ENCODE results near the gene SIVA1.

The SIVA1 gene

GRCh38 chr14:104735830-104736642 lies 16.9 kb upstream of the SIVA1 start:
- TF ChIP-seq, protein P1, sequence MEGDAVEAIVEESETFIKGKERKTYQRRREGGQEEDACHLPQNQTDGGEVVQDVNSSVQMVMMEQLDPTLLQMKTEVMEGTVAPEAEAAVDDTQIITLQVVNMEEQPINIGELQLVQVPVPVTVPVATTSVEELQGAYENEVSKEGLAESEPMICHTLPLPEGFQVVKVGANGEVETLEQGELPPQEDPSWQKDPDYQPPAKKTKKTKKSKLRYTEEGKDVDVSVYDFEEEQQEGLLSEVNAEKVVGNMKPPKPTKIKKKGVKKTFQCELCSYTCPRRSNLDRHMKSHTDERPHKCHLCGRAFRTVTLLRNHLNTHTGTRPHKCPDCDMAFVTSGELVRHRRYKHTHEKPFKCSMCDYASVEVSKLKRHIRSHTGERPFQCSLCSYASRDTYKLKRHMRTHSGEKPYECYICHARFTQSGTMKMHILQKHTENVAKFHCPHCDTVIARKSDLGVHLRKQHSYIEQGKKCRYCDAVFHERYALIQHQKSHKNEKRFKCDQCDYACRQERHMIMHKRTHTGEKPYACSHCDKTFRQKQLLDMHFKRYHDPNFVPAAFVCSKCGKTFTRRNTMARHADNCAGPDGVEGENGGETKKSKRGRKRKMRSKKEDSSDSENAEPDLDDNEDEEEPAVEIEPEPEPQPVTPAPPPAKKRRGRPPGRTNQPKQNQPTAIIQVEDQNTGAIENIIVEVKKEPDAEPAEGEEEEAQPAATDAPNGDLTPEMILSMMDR (IDR thresholded peaks at IDR 0.05; ENCODE audit: borderline replicate concordance, insufficient read depth, low read depth, low read length), result no peak
- no peak overlapping the region for H3K4me3 ChIP-seq (ENCODE audit: low read depth, low read length)

- TF ChIP-seq, protein P1 (IDR thresholded peaks at IDR 0.05; ENCODE audit: borderline replicate concordance, insufficient read depth, low read depth, low read length), result no peak
These were observed 14.4 kb upstream of the SIVA1 start for GRCh38 chr14:104738375-104739019.

DNA sequence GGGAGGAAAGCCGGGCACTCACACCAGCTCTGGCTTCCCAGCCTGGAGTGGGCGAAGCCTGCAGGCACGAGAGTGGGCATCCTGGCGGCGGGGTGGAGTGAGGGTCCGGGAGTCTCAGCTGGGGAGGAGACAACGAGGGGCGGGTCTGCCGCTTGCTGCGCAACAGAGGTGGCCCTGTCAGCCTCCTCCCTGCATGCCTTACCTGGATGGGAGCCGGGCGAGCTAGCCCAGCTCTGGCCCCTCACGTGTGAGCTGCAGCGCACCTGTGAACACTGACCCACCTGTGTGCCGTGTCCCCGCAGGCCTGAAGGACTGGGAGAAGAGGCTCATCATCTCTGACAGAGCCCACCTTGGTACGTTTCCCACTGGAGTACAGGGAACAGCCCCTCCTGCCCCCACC lies 13.9 kb upstream of the SIVA1 start:
- H3K4me3 ChIP-seq (ENCODE audit: low read depth, low read length), result no peak overlapping the region
- TF ChIP-seq, protein P1 (IDR thresholded peaks at IDR 0.05; ENCODE audit: borderline replicate concordance, insufficient read depth, low read depth, low read length), result no peak

More at GRCh38 chr14:104738375-104739019, 14.4 kb upstream of the SIVA1 start:
- H3K4me3 ChIP-seq (ENCODE audit: low read depth, low read length), result no peak overlapping the region

GRCh38 chr14:104739546-104740516 lies 13.1 kb upstream of the SIVA1 start:
- TF ChIP-seq, protein P1 (IDR thresholded peaks at IDR 0.05; ENCODE audit: borderline replicate concordance, insufficient read depth, low read depth, low read length), result no peak
- no peak overlapping the region for H3K4me3 ChIP-seq (ENCODE audit: low read depth, low read length)

DNA sequence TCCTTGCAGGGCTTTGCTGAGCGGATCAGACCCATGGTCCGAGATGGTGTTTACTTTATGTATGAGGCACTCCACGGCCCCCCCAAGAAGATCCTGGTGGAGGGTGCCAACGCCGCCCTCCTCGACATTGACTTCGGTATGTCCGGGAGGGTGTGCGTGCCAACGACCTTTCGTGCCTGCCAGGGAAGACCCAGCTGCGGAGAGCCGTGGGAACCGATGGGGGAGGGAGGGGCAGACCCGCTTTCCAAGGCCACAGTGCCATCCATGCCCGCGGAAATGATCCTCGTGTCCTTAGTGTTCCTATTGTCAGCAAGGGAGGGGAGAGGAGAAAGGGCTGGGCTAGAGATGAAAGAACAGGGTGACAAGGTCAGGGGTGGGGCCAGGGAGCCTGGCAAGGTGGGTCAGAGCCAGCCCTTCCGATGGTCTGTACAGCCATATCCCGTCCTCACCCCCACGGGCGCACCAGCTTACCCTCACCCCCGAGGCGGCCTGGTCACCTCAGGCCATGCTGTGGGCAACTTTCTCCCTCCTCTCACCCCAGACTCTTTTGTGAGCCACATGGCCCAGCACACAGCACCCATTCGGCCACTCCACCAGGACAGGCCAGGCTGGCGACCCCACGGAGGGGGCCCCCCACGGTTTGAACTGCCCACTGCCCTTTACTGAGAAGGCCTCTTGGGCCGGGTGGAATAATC lies 11.7 kb upstream of the SIVA1 start:
- TF ChIP-seq, protein P1 (IDR thresholded peaks at IDR 0.05; ENCODE audit: borderline replicate concordance, insufficient read depth, low read depth, low read length), result no peak
- H3K4me3 ChIP-seq (ENCODE audit: low read depth, low read length), result no peak overlapping the region

DNA sequence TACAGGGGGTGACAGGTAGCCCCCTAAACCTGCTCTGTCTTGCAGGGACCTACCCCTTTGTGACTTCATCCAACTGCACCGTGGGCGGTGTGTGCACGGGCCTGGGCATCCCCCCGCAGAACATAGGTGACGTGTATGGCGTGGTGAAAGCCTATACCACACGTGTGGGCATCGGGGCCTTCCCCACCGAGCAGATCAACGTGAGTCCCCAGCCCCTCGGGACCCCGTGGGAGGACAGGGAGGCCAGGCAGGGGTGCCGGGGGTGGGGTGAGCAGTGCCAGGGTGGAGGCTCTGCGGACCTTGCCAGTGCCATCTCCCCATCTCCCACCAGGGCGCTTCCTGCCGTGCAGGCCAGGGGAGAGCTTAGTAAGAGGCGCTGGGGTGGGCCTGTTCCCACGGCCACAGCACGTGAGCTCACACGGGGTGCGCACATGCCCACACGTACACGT lies 11.1 kb upstream of the SIVA1 start:
- TF ChIP-seq, protein P1 (IDR thresholded peaks at IDR 0.05; ENCODE audit: borderline replicate concordance, insufficient read depth, low read depth, low read length), result no peak

More for the DNA sequence above, 11.1 kb upstream of the SIVA1 start:
- H3K4me3 ChIP-seq (ENCODE audit: low read depth, low read length), result no peak overlapping the region

All from GM12875 (cell line).